ENCODE measurements around the gene IGFBP6.

Gene IGFBP6

GRCh38 chr12:53115112-53115890 lies 17.8 kb downstream of the IGFBP6 start:
- DNase-seq (ENCODE audit: low read depth in 2 of 2, low spot score in 1 of 2) = no peak

GRCh38 chr12:53115891-53116648 lies 18.6 kb downstream of the IGFBP6 start:
- DNase-seq (ENCODE audit: low read depth in 2 of 2, low spot score in 1 of 2) = no peak

GRCh38 chr12:53118751-53119300 lies 21.4 kb downstream of the IGFBP6 start:
- no peak for DNase-seq (ENCODE audit: low read depth in 2 of 2, low spot score in 1 of 2)

GRCh38 chr12:53120685-53121525 lies 23.4 kb downstream of the IGFBP6 start:
- no peak for DNase-seq (ENCODE audit: low read depth in 2 of 2, low spot score in 1 of 2)

GRCh38 chr12:53122961-53123468 lies 25.5 kb downstream of the IGFBP6 start:
- DNase-seq (ENCODE audit: low read depth in 2 of 2, low spot score in 1 of 2) = no peak

GRCh38 chr12:53123578-53124351 lies 26.3 kb downstream of the IGFBP6 start:
- DNase-seq (ENCODE audit: low read depth in 2 of 2, low spot score in 1 of 2) = no peak

GRCh38 chr12:53124352-53124723 lies 26.9 kb downstream of the IGFBP6 start:
- DNase-seq (ENCODE audit: low read depth in 2 of 2, low spot score in 1 of 2) = no peak

GRCh38 chr12:53127169-53127568 lies 29.7 kb downstream of the IGFBP6 start:
- no peak for DNase-seq (ENCODE audit: low read depth in 2 of 2, low spot score in 1 of 2)

- no peak for DNase-seq (ENCODE audit: low read depth in 2 of 2, low spot score in 1 of 2)
Observed at GRCh38 chr12:53128780-53129569, 31.5 kb downstream of the IGFBP6 start.

GRCh38 chr12:53131844-53132243 lies 34.4 kb downstream of the IGFBP6 start:
- DNase-seq (ENCODE audit: low read depth in 2 of 2, low spot score in 1 of 2) = no peak

GRCh38 chr12:53133722-53134121 lies 36.3 kb downstream of the IGFBP6 start:
- DNase-seq (ENCODE audit: low read depth in 2 of 2, low spot score in 1 of 2) = no peak

- no peak for DNase-seq (ENCODE audit: low read depth in 2 of 2, low spot score in 1 of 2)
Observed at GRCh38 chr12:53143355-53143754, 45.9 kb downstream of the IGFBP6 start.

GRCh38 chr12:53145383-53146260 lies 48.2 kb downstream of the IGFBP6 start:
- no peak for DNase-seq (ENCODE audit: low read depth in 2 of 2, low spot score in 1 of 2)

- DNase-seq (ENCODE audit: low read depth in 2 of 2, low spot score in 1 of 2) = no peak
Observed at GRCh38 chr12:53147181-53147580, 49.7 kb downstream of the IGFBP6 start.

- DNase-seq (ENCODE audit: low read depth in 2 of 2, low spot score in 1 of 2) = no peak
Observed at GRCh38 chr12:53147653-53148052, 50.2 kb downstream of the IGFBP6 start.

- DNase-seq (ENCODE audit: low read depth in 2 of 2, low spot score in 1 of 2) = no peak
Observed at GRCh38 chr12:53151039-53151438, 53.6 kb downstream of the IGFBP6 start.

Data from stimulated activated CD8-positive, alpha-beta memory T cell treated with anti-CD3 and anti-CD28 coated beads, Interleukin-4, amount 100 ng/mL, for 4 hours (primary cell).